ENCODE results near the gene VASH1.
A peak's percentile ranks its signal among the peaks of the same experiment; 100 is the strongest.

Gene VASH1

DNA sequence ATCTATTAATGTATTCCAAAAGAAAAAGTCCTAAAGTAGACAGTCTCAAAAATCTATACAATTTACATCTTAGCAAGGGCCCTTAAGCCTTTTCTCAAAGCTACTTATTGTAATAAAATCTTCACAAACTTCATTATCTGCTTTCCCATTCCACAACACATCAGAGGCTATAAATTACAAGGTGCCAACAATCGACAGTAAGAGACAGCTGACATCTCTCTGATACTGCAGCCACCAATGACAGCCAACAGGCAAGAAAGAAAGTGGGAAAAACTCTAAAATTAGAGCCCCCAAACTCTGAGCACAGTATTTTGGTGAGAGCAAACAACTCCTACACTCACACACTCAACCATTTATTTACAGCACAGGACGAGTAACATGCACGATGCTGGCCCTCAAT, 49.3 kb downstream of the VASH1 start:
- peak overlapping the region; percentile 94; the same call in 1 of the 2 replicates for H3K27ac ChIP-seq
- TF ChIP-seq, protein P1, sequence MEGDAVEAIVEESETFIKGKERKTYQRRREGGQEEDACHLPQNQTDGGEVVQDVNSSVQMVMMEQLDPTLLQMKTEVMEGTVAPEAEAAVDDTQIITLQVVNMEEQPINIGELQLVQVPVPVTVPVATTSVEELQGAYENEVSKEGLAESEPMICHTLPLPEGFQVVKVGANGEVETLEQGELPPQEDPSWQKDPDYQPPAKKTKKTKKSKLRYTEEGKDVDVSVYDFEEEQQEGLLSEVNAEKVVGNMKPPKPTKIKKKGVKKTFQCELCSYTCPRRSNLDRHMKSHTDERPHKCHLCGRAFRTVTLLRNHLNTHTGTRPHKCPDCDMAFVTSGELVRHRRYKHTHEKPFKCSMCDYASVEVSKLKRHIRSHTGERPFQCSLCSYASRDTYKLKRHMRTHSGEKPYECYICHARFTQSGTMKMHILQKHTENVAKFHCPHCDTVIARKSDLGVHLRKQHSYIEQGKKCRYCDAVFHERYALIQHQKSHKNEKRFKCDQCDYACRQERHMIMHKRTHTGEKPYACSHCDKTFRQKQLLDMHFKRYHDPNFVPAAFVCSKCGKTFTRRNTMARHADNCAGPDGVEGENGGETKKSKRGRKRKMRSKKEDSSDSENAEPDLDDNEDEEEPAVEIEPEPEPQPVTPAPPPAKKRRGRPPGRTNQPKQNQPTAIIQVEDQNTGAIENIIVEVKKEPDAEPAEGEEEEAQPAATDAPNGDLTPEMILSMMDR (conservative IDR thresholded peaks at IDR 0.05) = no peak

DNA sequence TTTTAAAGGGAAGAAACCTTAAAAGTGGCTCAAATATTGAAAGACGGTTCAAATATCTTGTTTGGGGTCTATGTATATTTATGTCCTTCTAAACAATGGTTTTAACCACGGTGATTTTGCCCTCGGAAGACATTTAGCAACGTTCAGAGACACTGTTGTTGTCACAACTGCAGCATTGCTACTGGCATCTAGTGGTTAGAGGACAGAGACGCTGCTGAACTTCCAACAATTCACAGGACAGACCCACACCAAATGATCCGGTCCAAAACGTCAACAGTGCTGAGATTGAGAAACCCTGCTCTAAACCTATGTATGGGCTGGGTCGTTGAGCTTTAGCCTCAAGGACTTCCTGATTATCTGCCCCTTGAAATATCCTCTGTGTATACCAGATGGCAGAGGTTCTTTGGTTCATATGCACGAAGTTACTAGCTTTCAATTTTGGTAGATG, 49.7 kb downstream of the VASH1 start:
- TF ChIP-seq, protein P1 (conservative IDR thresholded peaks at IDR 0.05) = peak; percentile 76
- peak overlapping the region; percentile 94 for H3K27ac ChIP-seq

GRCh38 chr14:76811561-76811960, 50.3 kb downstream of the VASH1 start:
- H3K27ac ChIP-seq = peak overlapping the region; percentile 94
- TF ChIP-seq, protein P1 (conservative IDR thresholded peaks at IDR 0.05) = no peak

GRCh38 chr14:76812093-76812421, 50.8 kb downstream of the VASH1 start:
- TF ChIP-seq, protein P1 (conservative IDR thresholded peaks at IDR 0.05) = no peak
- peak overlapping the region; percentile 94 for H3K27ac ChIP-seq

DNA sequence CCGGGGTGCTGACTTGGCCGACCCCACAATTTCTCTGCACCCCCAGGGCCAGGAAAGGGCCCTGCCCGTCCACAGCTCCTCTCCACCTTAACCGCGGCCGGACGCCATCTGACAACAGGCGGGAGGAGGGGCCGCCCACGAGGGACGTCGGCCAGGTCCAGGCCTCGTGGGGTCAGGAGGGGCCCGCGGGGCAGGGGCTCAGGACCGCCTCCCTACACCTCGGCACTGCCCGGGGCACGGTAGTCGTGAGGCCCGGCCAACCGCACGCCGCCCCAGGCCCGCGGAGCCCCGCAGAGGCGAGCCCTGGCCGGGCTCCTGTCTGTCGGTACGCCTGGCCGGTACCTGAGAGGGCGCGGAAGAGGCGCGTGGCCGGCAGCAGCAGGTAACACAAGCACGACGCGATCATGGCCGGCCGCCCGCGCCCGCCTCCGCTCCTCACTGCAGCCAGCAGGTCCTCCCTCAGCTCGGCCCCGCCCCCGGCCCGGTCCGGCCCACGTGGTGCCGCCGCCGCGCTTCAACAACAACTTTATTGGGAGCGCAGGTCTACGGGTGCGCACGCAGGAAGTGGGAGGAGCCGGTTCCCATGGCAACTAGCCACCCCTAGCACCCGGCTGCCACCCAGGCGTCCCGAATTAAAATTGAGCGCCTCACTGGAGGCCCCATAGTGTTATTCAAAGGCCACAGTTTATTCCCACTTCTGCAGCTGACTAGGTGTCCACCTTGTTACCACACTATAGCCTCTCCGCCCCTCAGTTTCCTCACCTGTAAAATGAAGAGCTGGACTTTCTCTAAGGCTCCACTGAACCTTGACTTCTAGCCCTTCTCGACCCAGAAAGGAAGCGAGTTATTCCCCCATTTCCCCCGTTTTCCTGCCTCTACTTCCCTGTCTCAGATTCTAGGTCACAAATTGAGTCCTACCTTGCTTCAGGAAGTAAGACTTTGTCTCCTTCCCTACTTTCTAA, 51.4 kb downstream of the VASH1 start, which contains the start of gene ANGEL1:
Gene ANGEL1 (minus strand): TSS at position 461 of the 962 bp plus-strand sequence. CDS start 55 bp downstream, at position 406.
- H3K27ac ChIP-seq = peak within 1 kb of the TSS; percentile 94
- TF ChIP-seq, protein P1 (conservative IDR thresholded peaks at IDR 0.05) = no peak

DNA sequence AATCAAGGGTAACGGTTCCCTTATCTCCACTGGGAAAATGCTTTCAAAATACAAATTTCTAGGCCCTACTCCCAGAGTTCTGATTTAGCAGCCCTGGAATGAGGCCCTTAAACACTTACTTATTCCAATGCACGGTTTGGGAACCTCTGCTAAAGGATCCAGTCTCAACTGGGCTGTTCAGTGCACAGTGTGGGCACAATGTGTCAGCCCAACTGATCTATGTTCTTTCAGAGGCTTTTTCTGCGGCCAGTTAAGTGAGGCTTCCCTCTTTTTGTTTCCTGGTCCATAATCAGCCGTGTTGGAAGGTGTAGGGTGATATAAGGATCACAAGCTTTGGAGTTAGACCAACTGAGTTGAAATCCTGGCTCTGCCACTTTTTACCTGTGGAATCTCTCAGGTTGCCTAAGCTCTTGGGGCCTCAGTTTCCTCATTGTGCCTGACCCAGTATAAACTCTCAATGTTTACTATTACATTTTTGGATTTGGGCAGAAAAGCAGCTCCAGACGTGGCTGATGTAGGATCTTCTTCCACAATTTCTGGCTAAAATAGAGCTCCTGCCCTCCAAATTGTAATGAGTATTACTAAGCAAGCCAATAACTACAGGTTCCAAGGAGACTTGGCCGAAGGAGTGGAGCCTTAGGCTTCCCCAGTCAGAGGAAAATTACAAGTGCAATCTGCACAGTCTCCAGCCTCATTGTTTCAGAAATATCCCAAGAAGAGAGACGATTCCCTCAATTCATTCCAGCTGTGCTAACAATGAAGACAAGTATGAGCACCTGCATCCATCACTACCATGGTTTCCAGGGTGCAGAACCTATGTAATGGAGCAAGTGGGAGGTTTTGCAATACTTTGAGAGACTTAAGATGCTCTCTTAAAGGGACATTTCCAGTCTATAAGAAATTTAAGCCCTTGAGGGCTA, 53.7 kb downstream of the VASH1 start:
- TF ChIP-seq, protein P1 (conservative IDR thresholded peaks at IDR 0.05) = no peak

DNA sequence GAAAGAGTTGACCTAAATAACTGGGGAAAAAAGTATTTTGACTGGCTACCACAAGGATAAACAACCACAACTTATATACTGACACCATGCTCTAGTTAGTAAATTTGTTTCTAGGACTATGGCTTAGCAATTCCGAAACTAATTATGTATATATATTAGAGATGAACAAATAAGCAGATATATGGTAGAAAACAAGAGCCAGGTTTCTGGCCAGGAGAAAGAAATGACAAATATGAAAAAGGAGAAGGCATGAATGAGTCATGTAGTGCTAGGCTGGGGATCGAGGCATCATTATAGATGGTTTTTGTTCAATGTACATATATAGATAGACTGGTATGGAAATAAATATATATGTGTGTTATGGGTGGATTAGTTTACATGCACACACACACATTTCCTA, 59.4 kb downstream of the VASH1 start:
- TF ChIP-seq, protein P1 (conservative IDR thresholded peaks at IDR 0.05) = no peak
- no peak overlapping the region for H3K27ac ChIP-seq

More for the DNA sequence above, 53.7 kb downstream of the VASH1 start:
- no peak overlapping the region for H3K27ac ChIP-seq

All from VCaP (cell line).